K562 (cell line): ENCODE measurements around the gene PYGM. TPM values are rescaled to one million over a fixed set of nuclear protein-coding genes. Genes with fewer than 3 reads are reported as not detected.
A peak's percentile ranks its signal among the peaks of the same experiment; 100 is the strongest.

ENCODE experiments used
- ARID2 ChIP-seq: fragments of 450-650 bp; IDR thresholded peaks from 2 replicates; pipeline ENCODE4 v1.6.1; 2017; ENCODE audit warnings: antibody characterized with exemption, mild to moderate bottlenecking
- CBX8 ChIP-seq: fragments of 200-600 bp; sonication (generic); IDR thresholded peaks from 2 replicates; pipeline ENCODE4 v1.6.1; 2012; ENCODE audit warnings: borderline replicate concordance, mixed run types, low read depth, mild to moderate bottlenecking, moderate library complexity, mixed read lengths, low read length, control low read depth, inconsistent platforms; ENCODE audit not compliant: poor library complexity, severe bottlenecking; ENCODE audit errors: extremely low read depth
- CHD1 ChIP-seq: fragments of 200-600 bp; sonication (generic); IDR thresholded peaks from one replicate; pipeline ENCODE4 v1.6.1; 2012; ENCODE audit warnings: mild to moderate bottlenecking, moderate library complexity, low read length, inconsistent platforms
- CHD2 ChIP-seq: IDR thresholded peaks from 2 replicates; pipeline ENCODE4 v1.6.1; 2011; ENCODE audit warnings: low read depth, low read length
- CREB1 ChIP-seq, 2 experiments: sonication (generic) in 1 of 2; formaldehyde crosslinking in 1 of 2; IDR thresholded peaks; 2 replicates each; pipeline versions ENCODE4 v1.6.1 to v1.8.0; 2012 to 2022; ENCODE audit warnings: inconsistent platforms in 1 of 2, mild to moderate bottlenecking in 1 of 2, missing genetic modification reagents in 1 of 2, moderate library complexity in 1 of 2
- PCBP1 ChIP-seq: fragments of 200-400 bp; formaldehyde crosslinking; IDR thresholded peaks from 2 replicates; pipeline ENCODE4 v1.6.1; 2018; ENCODE audit warnings: mild to moderate bottlenecking, low read depth, low read length; ENCODE audit not compliant: poor library complexity, severe bottlenecking
- POLR3A ChIP-seq: IDR thresholded peaks from 2 replicates; pipeline ENCODE4 v1.6.1; 2011; ENCODE audit warnings: borderline replicate concordance, mild to moderate bottlenecking, moderate library complexity; ENCODE audit not compliant: insufficient read length, insufficient read depth; ENCODE audit errors: extremely low read depth
- TARDBP ChIP-seq: fragments of 450-650 bp; IDR thresholded peaks from 2 replicates; pipeline ENCODE4 v1.6.1; 2016
- ZFX ChIP-seq: sonication (generic); formaldehyde crosslinking; IDR thresholded peaks from 2 replicates; pipeline ENCODE4 v1.8.0; 2022; ENCODE audit warnings: mild to moderate bottlenecking, missing genetic modification reagents, moderate library complexity
- polyA plus RNA-seq, 8 experiments: library from polyadenylated mRNA; depleted of rRNA in 4 of 8; stranded (reverse) in 5 of 8; unstranded in 3 of 8; fragments of >200 nt; fragmentation: Nextera tagmentation in 2 of 8; fragmentation: Illumina TruSeq in 1 of 8; extraction: Ambion mirVana in 2 of 8; extraction: Trizol in 1 of 8; gene quantifications; 2 replicates each; pipeline versions ENCODE4 v1.2.1 to v1.2.3, GENCODE V29; 2011 to 2014; ENCODE audit warnings: inconsistent platforms in 1 of 8, missing spikeins in 1 of 8
- total RNA-seq, 7 experiments: library from RNA; depleted of rRNA in 6 of 7; stranded (reverse); fragments of >200 nt in 6 of 7; fragmentation: Illumina TruSeq in 2 of 7; extraction: Trizol in 2 of 7; gene quantifications; 2 replicates each; pipeline versions ENCODE4 v1.2.1 to v1.2.3, GENCODE V29; 2011 to 2021; ENCODE audit warnings: low replicate concordance in 1 of 7
- TF ChIP-seq, protein P1 (sequence below): fragments of 450-650 bp; IDR thresholded peaks from 2 replicates; pipeline ENCODE4 v1.6.1; 2018; ENCODE audit not compliant: partially characterized antibody
- TF ChIP-seq, protein P2 (sequence below): fragments of 200-400 bp; formaldehyde crosslinking; IDR thresholded peaks from 2 replicates; pipeline ENCODE4 v1.6.1; 2017; ENCODE audit warnings: mild to moderate bottlenecking, low read depth, low read length, moderate library complexity
- TF ChIP-seq, protein P3 (sequence below): fragments of 250-450 bp; sonication (Bioruptor Pico); IDR thresholded peaks from 2 replicates; pipeline ENCODE4 v1.4.0; 2020; ENCODE audit warnings: mild to moderate bottlenecking
- TF ChIP-seq, protein P4 (sequence below): fragments of 450-650 bp; formaldehyde crosslinking; IDR thresholded peaks from 2 replicates; pipeline ENCODE4 v1.4.0; 2020; ENCODE audit warnings: mild to moderate bottlenecking, mixed read lengths
- TF ChIP-seq, protein P5 (sequence below): fragments of 250-450 bp; sonication (Bioruptor Pico); IDR thresholded peaks from 2 replicates; pipeline ENCODE4 v1.8.0; 2022; ENCODE audit warnings: moderate library complexity, mild to moderate bottlenecking, inconsistent platforms

PYGM gene
- total and polyA plus RNA-seq, 9 of the 15 experiments (the other 6 are each of a cell fraction or from before 2014, with no cell fraction given) = 0.07 to 1.5 (median 0.68) TPM

DNA sequence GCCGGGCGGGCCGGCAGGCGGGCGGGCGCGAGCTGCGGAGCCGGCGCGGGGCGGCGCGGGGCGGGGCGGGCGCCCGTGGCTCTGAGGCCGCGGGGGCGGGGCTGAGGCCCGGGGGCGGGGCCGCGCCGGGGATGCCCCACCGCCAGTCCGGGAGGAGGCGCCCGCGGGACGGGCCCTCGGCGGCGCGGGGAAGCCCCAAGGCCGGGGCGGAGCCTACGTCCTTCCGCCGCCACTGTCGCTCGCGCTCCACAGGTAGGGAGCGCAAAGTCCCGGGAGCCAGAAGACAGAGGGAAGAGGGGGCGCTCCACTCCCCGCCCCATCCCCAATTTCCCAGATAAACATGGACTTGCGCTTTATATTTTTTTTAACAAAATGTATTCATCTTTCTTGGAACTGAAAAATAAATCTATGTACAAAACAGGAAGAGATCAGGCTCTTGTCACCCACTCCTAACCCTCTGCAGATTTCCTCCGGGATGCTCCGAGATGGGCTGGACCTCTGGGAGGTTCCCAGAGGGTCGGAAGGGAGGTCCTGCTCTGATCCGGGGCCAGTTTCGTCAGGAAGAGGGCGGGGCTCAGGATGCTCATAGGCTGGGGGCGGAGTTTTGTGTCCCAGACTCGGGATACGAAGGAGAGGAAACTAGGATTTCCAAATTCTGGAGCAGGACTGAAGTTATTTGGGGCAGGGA, 43.5 kb upstream of the PYGM start, which contains the start of gene MAP4K2 (continued):
- TF ChIP-seq, protein P1, sequence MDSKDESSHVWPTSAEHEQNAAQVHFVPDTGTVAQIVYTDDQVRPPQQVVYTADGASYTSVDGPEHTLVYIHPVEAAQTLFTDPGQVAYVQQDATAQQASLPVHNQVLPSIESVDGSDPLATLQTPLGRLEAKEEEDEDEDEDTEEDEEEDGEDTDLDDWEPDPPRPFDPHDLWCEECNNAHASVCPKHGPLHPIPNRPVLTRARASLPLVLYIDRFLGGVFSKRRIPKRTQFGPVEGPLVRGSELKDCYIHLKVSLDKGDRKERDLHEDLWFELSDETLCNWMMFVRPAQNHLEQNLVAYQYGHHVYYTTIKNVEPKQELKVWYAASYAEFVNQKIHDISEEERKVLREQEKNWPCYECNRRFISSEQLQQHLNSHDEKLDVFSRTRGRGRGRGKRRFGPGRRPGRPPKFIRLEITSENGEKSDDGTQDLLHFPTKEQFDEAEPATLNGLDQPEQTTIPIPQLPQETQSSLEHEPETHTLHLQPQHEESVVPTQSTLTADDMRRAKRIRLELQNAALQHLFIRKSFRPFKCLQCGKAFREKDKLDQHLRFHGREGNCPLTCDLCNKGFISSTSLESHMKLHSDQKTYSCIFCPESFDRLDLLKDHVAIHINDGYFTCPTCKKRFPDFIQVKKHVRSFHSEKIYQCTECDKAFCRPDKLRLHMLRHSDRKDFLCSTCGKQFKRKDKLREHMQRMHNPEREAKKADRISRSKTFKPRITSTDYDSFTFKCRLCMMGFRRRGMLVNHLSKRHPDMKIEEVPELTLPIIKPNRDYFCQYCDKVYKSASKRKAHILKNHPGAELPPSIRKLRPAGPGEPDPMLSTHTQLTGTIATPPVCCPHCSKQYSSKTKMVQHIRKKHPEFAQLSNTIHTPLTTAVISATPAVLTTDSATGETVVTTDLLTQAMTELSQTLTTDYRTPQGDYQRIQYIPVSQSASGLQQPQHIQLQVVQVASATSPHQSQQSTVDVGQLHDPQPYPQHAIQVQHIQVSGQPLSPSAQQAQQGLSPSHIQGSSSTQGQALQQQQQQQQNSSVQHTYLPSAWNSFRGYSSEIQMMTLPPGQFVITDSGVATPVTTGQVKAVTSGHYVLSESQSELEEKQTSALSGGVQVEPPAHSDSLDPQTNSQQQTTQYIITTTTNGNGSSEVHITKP = peak; percentile 64
- no peak for TF ChIP-seq CHD2
- peak; percentile 55 for TF ChIP-seq CREB1 (IDR thresholded peaks at IDR 0.05)
- TF ChIP-seq CREB1 (CRISPR knock-in tag; IDR thresholded peaks at IDR 0.05) = no peak
- TF ChIP-seq POLR3A = no peak
- no peak for TF ChIP-seq CHD1
- TF ChIP-seq, protein P2, sequence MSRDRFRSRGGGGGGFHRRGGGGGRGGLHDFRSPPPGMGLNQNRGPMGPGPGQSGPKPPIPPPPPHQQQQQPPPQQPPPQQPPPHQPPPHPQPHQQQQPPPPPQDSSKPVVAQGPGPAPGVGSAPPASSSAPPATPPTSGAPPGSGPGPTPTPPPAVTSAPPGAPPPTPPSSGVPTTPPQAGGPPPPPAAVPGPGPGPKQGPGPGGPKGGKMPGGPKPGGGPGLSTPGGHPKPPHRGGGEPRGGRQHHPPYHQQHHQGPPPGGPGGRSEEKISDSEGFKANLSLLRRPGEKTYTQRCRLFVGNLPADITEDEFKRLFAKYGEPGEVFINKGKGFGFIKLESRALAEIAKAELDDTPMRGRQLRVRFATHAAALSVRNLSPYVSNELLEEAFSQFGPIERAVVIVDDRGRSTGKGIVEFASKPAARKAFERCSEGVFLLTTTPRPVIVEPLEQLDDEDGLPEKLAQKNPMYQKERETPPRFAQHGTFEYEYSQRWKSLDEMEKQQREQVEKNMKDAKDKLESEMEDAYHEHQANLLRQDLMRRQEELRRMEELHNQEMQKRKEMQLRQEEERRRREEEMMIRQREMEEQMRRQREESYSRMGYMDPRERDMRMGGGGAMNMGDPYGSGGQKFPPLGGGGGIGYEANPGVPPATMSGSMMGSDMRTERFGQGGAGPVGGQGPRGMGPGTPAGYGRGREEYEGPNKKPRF = no peak
- TF ChIP-seq ARID2 = no peak
- no peak for TF ChIP-seq PCBP1
- TF ChIP-seq CBX8 = no peak
- TF ChIP-seq, protein P3, sequence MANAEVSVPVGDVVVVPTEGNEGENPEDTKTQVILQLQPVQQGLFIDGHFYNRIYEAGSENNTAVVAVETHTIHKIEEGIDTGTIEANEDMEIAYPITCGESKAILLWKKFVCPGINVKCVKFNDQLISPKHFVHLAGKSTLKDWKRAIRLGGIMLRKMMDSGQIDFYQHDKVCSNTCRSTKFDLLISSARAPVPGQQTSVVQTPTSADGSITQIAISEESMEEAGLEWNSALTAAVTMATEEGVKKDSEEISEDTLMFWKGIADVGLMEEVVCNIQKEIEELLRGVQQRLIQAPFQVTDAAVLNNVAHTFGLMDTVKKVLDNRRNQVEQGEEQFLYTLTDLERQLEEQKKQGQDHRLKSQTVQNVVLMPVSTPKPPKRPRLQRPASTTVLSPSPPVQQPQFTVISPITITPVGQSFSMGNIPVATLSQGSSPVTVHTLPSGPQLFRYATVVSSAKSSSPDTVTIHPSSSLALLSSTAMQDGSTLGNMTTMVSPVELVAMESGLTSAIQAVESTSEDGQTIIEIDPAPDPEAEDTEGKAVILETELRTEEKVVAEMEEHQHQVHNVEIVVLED = 0 out of 2 replicates have a peak, but pooled peaks have one; percentile 12
- TF ChIP-seq, protein P4, sequence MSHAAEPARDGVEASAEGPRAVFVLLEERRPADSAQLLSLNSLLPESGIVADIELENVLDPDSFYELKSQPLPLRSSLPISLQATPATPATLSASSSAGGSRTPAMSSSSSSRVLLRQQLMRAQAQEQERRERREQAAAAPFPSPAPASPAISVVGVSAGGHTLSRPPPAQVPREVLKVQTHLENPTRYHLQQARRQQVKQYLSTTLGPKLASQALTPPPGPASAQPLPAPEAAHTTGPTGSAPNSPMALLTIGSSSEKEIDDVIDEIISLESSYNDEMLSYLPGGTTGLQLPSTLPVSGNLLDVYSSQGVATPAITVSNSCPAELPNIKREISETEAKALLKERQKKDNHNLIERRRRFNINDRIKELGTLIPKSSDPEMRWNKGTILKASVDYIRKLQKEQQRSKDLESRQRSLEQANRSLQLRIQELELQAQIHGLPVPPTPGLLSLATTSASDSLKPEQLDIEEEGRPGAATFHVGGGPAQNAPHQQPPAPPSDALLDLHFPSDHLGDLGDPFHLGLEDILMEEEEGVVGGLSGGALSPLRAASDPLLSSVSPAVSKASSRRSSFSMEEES = no peak
- TF ChIP-seq, protein P5, sequence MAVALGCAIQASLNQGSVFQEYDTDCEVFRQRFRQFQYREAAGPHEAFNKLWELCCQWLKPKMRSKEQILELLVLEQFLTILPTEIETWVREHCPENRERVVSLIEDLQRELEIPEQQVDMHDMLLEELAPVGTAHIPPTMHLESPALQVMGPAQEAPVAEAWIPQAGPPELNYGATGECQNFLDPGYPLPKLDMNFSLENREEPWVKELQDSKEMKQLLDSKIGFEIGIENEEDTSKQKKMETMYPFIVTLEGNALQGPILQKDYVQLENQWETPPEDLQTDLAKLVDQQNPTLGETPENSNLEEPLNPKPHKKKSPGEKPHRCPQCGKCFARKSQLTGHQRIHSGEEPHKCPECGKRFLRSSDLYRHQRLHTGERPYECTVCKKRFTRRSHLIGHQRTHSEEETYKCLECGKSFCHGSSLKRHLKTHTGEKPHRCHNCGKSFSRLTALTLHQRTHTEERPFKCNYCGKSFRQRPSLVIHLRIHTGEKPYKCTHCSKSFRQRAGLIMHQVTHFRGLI = no peak
- TF ChIP-seq TARDBP = no peak
- peak; percentile 9 for TF ChIP-seq ZFX (CRISPR knock-in tag)
